ENCODE results near the gene PTP4A2. TPM values are rescaled to one million over a fixed set of nuclear protein-coding genes. Genes with fewer than 3 reads are reported as not detected.
"Not testable (repeated sequence)": the region's sequence is repeated elsewhere in the genome, so short reads cannot be mapped to it uniquely, and the experiment has no call there.

The PTP4A2 gene
- total RNA-seq, 6 experiments from 2014 or later: 258 to 353 (median 305) TPM

DNA sequence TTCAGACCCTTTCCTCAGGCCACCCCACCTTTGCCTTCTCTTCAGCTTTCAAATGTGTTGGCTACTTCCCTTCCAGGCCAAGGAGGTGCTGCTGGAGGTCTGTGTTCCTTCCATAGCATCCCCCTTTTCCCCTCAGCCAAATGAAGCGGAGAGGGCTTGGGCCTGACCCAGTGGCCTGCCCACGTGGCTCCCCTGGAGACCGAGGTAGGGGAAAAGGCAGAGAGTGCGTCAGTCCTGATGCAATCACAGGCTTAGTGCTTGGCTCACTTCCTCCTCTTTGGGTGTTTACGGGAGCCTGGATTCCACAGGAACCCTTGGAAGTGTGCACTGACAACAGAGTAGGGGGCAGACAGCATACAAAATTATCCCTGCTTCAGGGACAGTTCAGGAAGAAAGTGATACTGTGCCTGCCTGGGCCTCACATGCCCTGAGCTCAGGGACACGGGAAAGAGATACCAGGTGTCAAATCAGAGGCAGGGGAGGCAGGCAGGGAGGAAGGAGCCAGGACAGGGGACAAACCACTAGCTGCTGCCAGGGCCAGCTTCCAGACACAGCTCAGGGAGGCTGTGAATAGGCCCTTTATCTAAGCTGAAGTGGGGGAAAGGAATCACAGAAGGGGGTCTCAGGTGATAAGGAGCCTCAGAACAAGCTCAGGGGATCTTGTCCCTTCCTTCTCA, 16.6 kb upstream of the PTP4A2 start:
- Mint-ChIP-seq H3K9me3 (no peaks in the 10 kb centered on the region), H3K4me1 (ENCODE audit: low read depth) (peaks cover 53% of the 10 kb centered on the region), H3K36me3 (ENCODE audit: low read depth) (no peaks in the 10 kb centered on the region), H3K4me3 (peak overlapping the region; percentile 64), H3K27me3 (ENCODE audit: insufficient read depth) (peaks cover 2% of the 10 kb centered on the region), H3K27ac (peak overlapping the region; percentile 99)
- TF ChIP-seq, protein P1, sequence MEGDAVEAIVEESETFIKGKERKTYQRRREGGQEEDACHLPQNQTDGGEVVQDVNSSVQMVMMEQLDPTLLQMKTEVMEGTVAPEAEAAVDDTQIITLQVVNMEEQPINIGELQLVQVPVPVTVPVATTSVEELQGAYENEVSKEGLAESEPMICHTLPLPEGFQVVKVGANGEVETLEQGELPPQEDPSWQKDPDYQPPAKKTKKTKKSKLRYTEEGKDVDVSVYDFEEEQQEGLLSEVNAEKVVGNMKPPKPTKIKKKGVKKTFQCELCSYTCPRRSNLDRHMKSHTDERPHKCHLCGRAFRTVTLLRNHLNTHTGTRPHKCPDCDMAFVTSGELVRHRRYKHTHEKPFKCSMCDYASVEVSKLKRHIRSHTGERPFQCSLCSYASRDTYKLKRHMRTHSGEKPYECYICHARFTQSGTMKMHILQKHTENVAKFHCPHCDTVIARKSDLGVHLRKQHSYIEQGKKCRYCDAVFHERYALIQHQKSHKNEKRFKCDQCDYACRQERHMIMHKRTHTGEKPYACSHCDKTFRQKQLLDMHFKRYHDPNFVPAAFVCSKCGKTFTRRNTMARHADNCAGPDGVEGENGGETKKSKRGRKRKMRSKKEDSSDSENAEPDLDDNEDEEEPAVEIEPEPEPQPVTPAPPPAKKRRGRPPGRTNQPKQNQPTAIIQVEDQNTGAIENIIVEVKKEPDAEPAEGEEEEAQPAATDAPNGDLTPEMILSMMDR (IDR thresholded peaks at IDR 0.05): no peak
- peak; percentile 86 for DNase-seq

DNA sequence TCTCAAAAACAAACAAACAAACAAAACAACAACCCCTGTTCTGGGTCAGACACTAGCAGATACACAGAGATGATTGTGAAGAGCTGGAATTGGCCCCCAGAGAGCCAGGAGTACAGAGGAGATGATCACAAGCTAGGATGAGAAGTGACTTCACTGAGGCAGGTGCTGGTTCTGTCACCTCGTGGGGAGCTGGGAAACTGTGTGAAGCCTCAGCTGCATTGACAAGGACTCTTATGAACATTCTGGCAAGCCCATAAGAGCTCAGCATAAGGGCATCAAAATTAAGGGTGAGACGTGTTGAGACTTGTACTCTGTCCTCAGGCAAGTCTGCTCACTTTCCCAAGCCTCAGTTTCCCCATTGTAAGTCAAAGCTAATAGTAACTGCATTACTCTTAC, 14.7 kb upstream of the PTP4A2 start:
- H3K9me3 Mint-ChIP-seq: no peaks in the 10 kb centered on the region
- peak overlapping the region; percentile 6; the same call in 1 of the 2 replicates for H3K27ac Mint-ChIP-seq
- peaks cover 2% of the 10 kb centered on the region for H3K27me3 Mint-ChIP-seq (ENCODE audit: insufficient read depth)
- TF ChIP-seq, protein P1 (IDR thresholded peaks at IDR 0.05): no peak
- no peak for DNase-seq
- H3K4me1 Mint-ChIP-seq (ENCODE audit: low read depth): peaks cover 50% of the 10 kb centered on the region
- no peak overlapping the region for H3K4me3 Mint-ChIP-seq
- H3K36me3 Mint-ChIP-seq (ENCODE audit: low read depth): no peaks in the 10 kb centered on the region

DNA sequence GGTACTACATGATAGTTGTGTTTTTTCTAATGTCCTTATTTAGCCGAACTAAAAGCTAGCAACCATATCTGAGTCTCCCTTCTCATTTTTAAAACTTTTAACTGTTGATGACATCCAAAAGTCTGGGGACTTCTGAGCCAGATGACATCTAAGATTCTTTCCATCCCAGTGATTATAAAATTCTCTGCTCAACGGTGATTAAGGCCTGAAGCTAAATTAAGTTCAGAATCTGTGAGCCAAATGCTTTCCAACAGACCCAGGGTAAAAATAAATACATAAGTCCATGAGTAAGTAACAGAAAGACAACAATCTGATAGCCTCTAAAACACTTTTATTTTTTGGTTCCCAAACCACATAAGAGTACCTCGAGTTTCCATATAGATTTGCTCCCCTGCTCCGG, 13.1 kb upstream of the PTP4A2 start:
- peaks cover 3% of the 10 kb centered on the region for H3K27me3 Mint-ChIP-seq (ENCODE audit: insufficient read depth)
- no peak overlapping the region for H3K4me3 Mint-ChIP-seq
- H3K4me1 Mint-ChIP-seq (ENCODE audit: low read depth): peaks cover 47% of the 10 kb centered on the region
- TF ChIP-seq, protein P1 (IDR thresholded peaks at IDR 0.05): no peak
- no peaks in the 10 kb centered on the region for H3K36me3 Mint-ChIP-seq (ENCODE audit: low read depth)
- DNase-seq: no peak
- H3K27ac Mint-ChIP-seq: peak overlapping the region; percentile 71
- no peaks in the 10 kb centered on the region for H3K9me3 Mint-ChIP-seq

DNA sequence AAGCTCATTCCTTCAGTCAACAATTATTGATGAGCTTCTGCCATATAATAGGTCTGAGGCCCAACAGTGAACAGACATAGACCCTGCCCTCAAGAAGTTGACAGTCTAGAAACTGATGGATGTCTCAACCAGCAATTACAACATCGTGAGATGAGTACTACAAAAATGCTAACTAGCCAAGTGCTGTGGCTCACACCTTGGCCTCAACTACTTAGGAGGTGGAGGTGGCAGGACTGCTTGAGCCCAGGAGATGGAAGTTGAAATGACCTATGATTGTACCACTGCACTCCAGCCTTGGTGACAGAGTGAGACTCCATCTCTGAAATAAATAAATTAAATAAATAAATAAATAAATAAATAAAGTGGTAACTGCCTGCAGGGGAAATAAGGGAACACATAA, 11.7 kb upstream of the PTP4A2 start:
- TF ChIP-seq, protein P1 (IDR thresholded peaks at IDR 0.05): no peak
- H3K4me3 Mint-ChIP-seq: no peak overlapping the region
- no peaks in the 10 kb centered on the region for H3K36me3 Mint-ChIP-seq (ENCODE audit: low read depth)
- H3K4me1 Mint-ChIP-seq (ENCODE audit: low read depth): peaks cover 41% of the 10 kb centered on the region
- H3K27me3 Mint-ChIP-seq (ENCODE audit: insufficient read depth): peaks cover 3% of the 10 kb centered on the region
- no peaks in the 10 kb centered on the region for H3K9me3 Mint-ChIP-seq
- DNase-seq: no peak
- H3K27ac Mint-ChIP-seq: no peak overlapping the region

DNA sequence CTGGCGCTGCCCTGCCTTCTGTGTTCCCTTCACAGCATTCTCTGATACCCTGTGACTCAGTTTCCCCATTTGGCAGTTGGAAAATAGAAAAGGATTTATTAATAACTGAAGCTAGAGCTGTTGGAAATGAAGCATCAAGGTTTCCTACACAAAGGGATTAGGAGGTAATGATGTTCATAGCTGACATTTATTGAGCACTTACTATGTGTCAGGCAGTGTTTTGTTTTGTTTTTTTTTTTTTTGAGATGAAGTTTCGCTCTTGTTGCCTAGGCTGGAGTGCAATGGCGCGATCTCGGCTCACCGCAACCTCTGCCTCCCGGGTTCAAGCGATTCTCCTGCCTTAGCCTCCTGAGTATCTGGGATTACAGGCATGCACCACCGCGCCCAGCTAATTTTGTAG, 7.5 kb upstream of the PTP4A2 start:
- H3K4me3 Mint-ChIP-seq; H3K9me3 Mint-ChIP-seq; H3K27me3 Mint-ChIP-seq (ENCODE audit: insufficient read depth); DNase-seq; H3K36me3 Mint-ChIP-seq (ENCODE audit: low read depth): not testable (repeated sequence)
- peaks cover 35% of the 10 kb centered on the region for H3K4me1 Mint-ChIP-seq (ENCODE audit: low read depth)
- peak overlapping the region; percentile 54; the same call in 1 of the 2 replicates for H3K27ac Mint-ChIP-seq

DNA sequence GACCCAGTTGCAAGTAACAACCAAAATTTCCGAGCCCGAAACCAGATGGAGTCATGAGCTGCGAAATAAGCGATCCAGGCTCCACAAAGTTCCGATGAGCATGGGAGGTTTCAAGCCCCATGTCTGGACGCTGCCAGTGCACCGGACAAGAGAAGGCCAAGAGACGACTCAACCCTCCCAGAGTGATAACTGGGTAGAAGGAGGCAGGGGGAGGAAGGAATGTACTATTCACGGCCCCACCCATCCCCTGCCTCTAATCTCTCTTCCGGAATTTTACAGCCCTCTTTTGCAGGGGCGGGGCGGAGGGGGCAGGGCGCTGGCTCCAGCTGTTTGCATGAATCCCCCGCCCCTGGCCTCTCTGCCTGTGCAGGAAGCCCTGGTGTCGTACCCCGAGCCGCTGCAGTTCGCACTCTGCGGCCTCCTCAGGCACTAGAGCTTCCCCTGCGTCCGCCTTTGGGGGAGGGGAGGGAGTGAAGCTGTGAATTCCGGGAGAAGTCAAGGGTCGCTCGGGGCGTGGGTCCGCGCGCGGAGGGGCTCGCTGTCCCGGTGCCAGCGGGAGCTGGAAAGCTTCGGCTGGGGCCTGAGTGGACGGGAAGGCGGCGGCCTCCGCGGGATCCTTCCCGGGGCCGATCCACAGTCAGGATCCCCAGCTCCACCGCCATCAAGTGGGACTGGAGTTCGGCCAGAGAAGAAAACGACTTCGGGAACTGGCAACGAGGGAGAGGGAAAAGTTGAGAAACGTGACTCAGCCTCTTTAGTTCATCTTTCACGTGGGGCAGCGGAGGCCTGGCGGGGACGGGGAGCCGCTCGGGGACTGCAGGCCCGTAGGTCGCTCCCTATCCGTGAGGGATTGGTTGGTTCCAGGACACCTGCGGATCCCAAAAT, 6.3 kb upstream of the PTP4A2 start:
- H3K36me3 Mint-ChIP-seq (ENCODE audit: low read depth): no peaks in the 10 kb centered on the region
- peak overlapping the region; percentile 97 for H3K27ac Mint-ChIP-seq
- TF ChIP-seq, protein P1 (IDR thresholded peaks at IDR 0.05): no peak
- no peaks in the 10 kb centered on the region for H3K9me3 Mint-ChIP-seq
- H3K4me1 Mint-ChIP-seq (ENCODE audit: low read depth): peaks cover 46% of the 10 kb centered on the region
- DNase-seq: peak; percentile 79
- peak overlapping the region; percentile 82 for H3K4me3 Mint-ChIP-seq
- peaks cover 1% of the 10 kb centered on the region; the same call in 1 of the 2 replicates for H3K27me3 Mint-ChIP-seq (ENCODE audit: insufficient read depth)
